Sigmoid colon (tissue), 7 donors: ENCODE data around the gene CDK6. TPM values are rescaled to one million over a fixed set of nuclear protein-coding genes. Genes with fewer than 3 reads are reported as not detected.

Experiments
- DNase-seq: peaks from one replicate; pipeline ENCODE4 v3.0.0-alpha.2; 2019
- H3K27ac ChIP-seq, 4 donors: fragments of 200-600 bp; sonication (generic); one replicate each; pipeline ENCODE4 v1.5.1; 2016 to 2019; ENCODE audit warnings: mild to moderate bottlenecking in 1 of 4
- H3K27me3 ChIP-seq, 3 donors: fragments of 200-600 bp; sonication (generic); one replicate each; pipeline ENCODE4 v1.5.1; 2019; ENCODE audit warnings: mild to moderate bottlenecking in 1 of 3
- H3K36me3 ChIP-seq, 4 donors: fragments of 200-600 bp; sonication (generic); one replicate each; pipeline ENCODE4 v1.5.1; 2016 to 2019
- H3K4me1 ChIP-seq, 4 donors: fragments of 200-600 bp; sonication (generic); one replicate each; pipeline ENCODE4 v1.5.1; 2017 to 2019
- H3K4me3 ChIP-seq, 4 donors: fragments of 200-600 bp; sonication (generic); one replicate each; pipeline ENCODE4 v1.5.1; 2017 to 2019; ENCODE audit warnings: mild to moderate bottlenecking in 2 of 4, moderate library complexity in 1 of 4
- H3K9me3 ChIP-seq, 4 donors: fragments of 200-600 bp in 3 of 4; sonication (generic) in 3 of 4; one replicate each; pipeline versions ENCODE4 v1.5.1 to v1.6.1; 2013 to 2019
- EP300 ChIP-seq, 4 donors: sonication (generic); formaldehyde crosslinking; IDR thresholded peaks; one replicate each; pipeline ENCODE4 v1.6.1; 2017; ENCODE audit warnings: antibody characterized with exemption in 4 of 4
- POLR2A ChIP-seq, 2 donors: fragments of 450-650 bp; IDR thresholded peaks; one replicate each; pipeline ENCODE4 v1.6.1; 2016; ENCODE audit warnings: antibody characterized with exemption in 2 of 2, mild to moderate bottlenecking in 2 of 2, moderate library complexity in 2 of 2
- POLR2AphosphoS5 ChIP-seq, 4 donors: sonication (generic); formaldehyde crosslinking; IDR thresholded peaks; one replicate each; pipeline ENCODE4 v1.6.1; 2017; ENCODE audit warnings: antibody characterized with exemption in 4 of 4
- WGBS, 2 donors: extraction: QIAGEN DNeasy Blood & Tissue Kit; methylation state at CpG; one replicate each; pipeline ENCODE4 v1.1.7; 2013; 5-methylcytosine and 5-hydroxymethylcytosine counted together
- intact Hi-C: fragments of 100-400 bp; cut with DNase I; formaldehyde crosslinking; loops from one replicate; pipeline ENCODE4 v1.15.1; 2023
- polyA plus RNA-seq, 3 donors: library from polyadenylated mRNA; stranded (reverse); fragments of 200-250 nt; gene quantifications; one replicate each; pipeline ENCODE4 v1.2.3, GENCODE V29; 2013
- total RNA-seq, 4 donors: library from RNA; depleted of rRNA; stranded (reverse); fragments of >200 nt; gene quantifications; one replicate each; pipeline ENCODE4 v1.1.0, GENCODE V29; 2016
- TF ChIP-seq, protein P1 (sequence below), 4 experiments: fragments of 450-650 bp in 3 of 4; fragments of 200-600 bp in 1 of 4; IDR thresholded peaks; one replicate each; pipeline ENCODE4 v1.5.1; 2016 to 2019; ENCODE audit warnings: antibody characterized with exemption in 4 of 4, mild to moderate bottlenecking in 3 of 4, moderate library complexity in 2 of 4
- donor health status: healthy with polysubstance abuse.
- donor health status: Bipolar disorder and iron deficiency.
- donor health status: healthy.

The CDK6 gene
- total and polyA plus RNA-seq, 7 donors: 2.4 to 25.8 (median 13.3) TPM

DNA sequence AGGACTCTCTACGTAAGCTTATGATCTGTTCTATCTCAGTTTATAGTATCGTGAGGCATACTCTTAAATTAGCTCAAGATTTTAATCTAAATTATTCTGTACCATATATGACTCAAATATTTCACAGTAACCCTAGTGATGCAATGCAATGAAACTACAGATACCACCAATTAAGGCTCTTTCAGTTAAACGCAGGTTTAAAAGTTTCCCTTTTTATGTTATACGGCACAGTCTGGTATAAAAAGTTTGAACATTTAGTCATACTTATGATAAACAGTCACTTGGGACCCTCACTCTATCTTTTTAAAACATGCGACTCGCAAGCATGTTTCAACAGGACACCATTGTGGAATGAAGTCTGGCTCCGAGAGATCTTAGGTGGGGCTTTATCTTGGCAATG lies 107.2 kb downstream of the CDK6 start:
- H3K9me3 ChIP-seq: no peaks in the 10 kb centered on the region
- H3K27ac ChIP-seq: no peak overlapping the region
- DNase-seq: no peak
- peaks cover 0 to 11% (median 0%) of the 10 kb centered on the region in 4 donors for H3K36me3 ChIP-seq
- TF ChIP-seq, protein P1, sequence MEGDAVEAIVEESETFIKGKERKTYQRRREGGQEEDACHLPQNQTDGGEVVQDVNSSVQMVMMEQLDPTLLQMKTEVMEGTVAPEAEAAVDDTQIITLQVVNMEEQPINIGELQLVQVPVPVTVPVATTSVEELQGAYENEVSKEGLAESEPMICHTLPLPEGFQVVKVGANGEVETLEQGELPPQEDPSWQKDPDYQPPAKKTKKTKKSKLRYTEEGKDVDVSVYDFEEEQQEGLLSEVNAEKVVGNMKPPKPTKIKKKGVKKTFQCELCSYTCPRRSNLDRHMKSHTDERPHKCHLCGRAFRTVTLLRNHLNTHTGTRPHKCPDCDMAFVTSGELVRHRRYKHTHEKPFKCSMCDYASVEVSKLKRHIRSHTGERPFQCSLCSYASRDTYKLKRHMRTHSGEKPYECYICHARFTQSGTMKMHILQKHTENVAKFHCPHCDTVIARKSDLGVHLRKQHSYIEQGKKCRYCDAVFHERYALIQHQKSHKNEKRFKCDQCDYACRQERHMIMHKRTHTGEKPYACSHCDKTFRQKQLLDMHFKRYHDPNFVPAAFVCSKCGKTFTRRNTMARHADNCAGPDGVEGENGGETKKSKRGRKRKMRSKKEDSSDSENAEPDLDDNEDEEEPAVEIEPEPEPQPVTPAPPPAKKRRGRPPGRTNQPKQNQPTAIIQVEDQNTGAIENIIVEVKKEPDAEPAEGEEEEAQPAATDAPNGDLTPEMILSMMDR (IDR thresholded peaks at IDR 0.05): no peak
- TF ChIP-seq POLR2AphosphoS5 (IDR thresholded peaks at IDR 0.05) (no peak), EP300 (IDR thresholded peaks at IDR 0.05) (no peak), POLR2A (IDR thresholded peaks at IDR 0.05) (no peak)
- 92 to 93% methylated on average over 7 of the region's 7 CpGs for WGBS, 2 donors
- no peak overlapping the region for H3K4me3 ChIP-seq
- no peaks in the 10 kb centered on the region for H3K27me3 ChIP-seq
- peaks cover 0 to 18% (median 8%) of the 10 kb centered on the region in 4 donors for H3K4me1 ChIP-seq
- intact Hi-C loops: no loop called here

DNA sequence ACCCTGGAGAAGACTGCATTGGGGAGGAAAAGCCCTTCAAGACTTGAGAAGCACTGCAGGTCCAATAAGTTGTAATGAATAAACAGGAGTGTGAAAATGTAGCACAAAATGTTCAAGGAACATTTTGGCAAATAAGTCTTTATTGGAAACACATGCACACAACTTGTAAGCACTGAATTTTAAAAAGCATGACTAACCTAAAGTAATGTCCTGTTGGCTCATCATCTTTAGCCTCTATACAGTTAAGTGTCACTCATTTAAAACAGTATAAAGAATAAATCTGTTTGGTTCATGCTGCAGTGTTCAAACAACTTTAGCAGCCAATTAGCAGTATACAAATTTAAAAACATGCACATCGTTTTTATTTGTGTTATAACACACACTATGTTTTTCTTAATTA lies 108.6 kb downstream of the CDK6 start:
- intact Hi-C loops: no loop called here
- Histone ChIP-seq H3K27ac (no peak overlapping the region), H3K36me3 (peaks cover 0 to 11% (median 0%) of the 10 kb centered on the region in 4 donors), H3K4me3 (no peak overlapping the region), H3K4me1 (peaks cover 0 to 18% (median 8%) of the 10 kb centered on the region in 4 donors), H3K9me3 (no peaks in the 10 kb centered on the region), H3K27me3 (no peaks in the 10 kb centered on the region)
- no peak for TF ChIP-seq POLR2AphosphoS5 (IDR thresholded peaks at IDR 0.05)
- no peak for DNase-seq
- 43 to 72% methylated on average over 1 of the region's 1 CpG for WGBS, 2 donors

DNA sequence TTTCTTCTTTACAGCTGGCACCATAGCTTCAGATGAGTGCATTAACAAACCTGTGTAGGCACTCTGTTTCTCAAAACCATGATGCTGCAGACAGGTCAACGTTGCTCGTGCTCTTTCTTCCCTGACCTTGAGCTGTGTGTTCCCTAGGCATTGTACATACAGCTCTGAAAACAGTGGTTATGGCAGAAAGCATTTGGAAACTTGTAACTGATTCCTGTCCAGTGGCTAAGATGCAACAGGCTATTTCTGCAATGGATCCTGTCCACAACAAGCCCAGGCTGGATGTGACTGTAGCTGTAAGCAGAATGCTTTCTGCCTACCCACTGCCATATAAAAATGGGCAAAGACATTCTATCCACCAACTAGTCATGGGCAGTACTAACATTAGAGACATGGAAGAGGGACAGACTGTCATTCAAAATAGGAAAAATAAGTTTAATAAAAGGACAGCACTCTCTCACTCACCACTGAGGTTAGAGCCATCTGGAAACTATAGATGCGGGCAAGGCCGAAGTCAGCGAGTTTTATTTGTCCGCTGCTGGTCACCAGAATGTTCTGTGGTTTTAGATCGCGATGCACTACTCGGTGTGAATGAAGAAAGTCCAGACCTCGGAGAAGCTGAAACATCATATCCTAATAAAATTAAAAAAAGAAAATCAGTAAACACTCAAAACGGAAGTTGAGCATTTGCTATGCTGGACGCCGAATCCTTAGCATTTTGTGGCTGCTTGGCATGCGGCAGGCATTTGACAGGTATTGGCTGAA lies 111.0 kb downstream of the CDK6 start:
- H3K27me3 ChIP-seq: no peaks in the 10 kb centered on the region
- WGBS, 2 donors: 88 to 89% methylated on average over 14 of the region's 14 CpGs
- peaks cover 0 to 11% (median 0%) of the 10 kb centered on the region in 4 donors for H3K36me3 ChIP-seq
- H3K27ac ChIP-seq: no peak overlapping the region
- DNase-seq: no peak
- intact Hi-C loops: no loop called here
- H3K4me3 ChIP-seq: no peak overlapping the region
- peaks cover 0 to 5% (median 0%) of the 10 kb centered on the region in 4 donors for H3K4me1 ChIP-seq
- TF ChIP-seq POLR2A (IDR thresholded peaks at IDR 0.05) (no peak), POLR2AphosphoS5 (IDR thresholded peaks at IDR 0.05) (no peak), EP300 (IDR thresholded peaks at IDR 0.05) (no peak)
- TF ChIP-seq, protein P1 (IDR thresholded peaks at IDR 0.05): no peak
- no peaks in the 10 kb centered on the region for H3K9me3 ChIP-seq

DNA sequence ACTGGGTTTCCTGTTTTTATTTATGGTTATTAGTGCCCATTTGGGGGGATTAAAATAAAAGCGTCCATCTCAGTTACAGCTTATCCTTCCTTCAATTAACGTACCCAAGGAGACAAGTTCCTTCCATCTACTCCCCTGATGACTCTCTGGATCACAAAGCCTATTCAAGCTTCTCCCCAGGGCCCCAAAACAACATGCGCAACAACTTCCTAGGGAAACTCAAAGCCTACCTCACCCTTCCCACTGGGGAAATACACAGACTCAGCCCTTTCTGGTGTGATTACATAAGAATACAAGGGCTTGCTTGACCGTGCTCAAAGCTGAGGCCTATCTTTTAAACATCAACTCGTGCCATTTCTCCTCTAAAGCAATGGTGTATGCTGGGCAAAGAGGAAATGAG lies 112.4 kb downstream of the CDK6 start:
- H3K4me3 ChIP-seq: no peak overlapping the region
- DNase-seq: no peak
- intact Hi-C loops: no loop called here
- H3K27me3 ChIP-seq: no peaks in the 10 kb centered on the region
- peaks cover 0 to 11% (median 0%) of the 10 kb centered on the region in 4 donors for H3K36me3 ChIP-seq
- WGBS, 2 donors: 66 to 78% methylated on average over 5 of the region's 5 CpGs
- peak overlapping the region in 3 of 4 donors; percentile 4 to 37 (median 8) for H3K27ac ChIP-seq
- no peaks in the 10 kb centered on the region for H3K9me3 ChIP-seq
- TF ChIP-seq EP300 (IDR thresholded peaks at IDR 0.05) (no peak), POLR2A (IDR thresholded peaks at IDR 0.05) (no peak), POLR2AphosphoS5 (IDR thresholded peaks at IDR 0.05) (no peak)
- TF ChIP-seq, protein P1 (IDR thresholded peaks at IDR 0.05): no peak
- H3K4me1 ChIP-seq: peaks cover 0 to 6% (median 1%) of the 10 kb centered on the region in 4 donors

DNA sequence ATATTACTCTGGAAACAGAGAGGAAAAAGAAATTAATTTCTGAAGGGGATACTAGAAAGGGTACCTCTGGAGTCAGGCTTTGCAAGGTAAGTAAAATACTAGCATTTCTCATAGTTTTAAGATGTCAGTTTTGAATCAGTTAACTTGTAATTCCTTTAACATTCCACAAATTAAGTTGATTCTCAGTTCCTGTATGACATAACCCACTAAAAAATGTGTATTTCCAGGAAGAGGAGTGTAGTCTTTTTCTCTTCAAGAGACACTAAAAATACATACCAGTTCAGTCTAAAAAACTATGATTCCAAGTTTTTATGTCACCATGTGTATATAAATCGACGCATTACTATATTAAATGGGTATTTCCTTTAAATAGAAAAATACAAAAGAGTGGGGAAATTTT lies 113.2 kb downstream of the CDK6 start:
- H3K27me3 ChIP-seq: no peaks in the 10 kb centered on the region

More for the DNA sequence above, 113.2 kb downstream of the CDK6 start:
- intact Hi-C loops: no loop called here
- H3K4me1 ChIP-seq: peaks cover 0 to 13% (median 6%) of the 10 kb centered on the region in 4 donors
- peaks cover 0 to 11% (median 0%) of the 10 kb centered on the region in 4 donors for H3K36me3 ChIP-seq
- TF ChIP-seq, protein P1 (IDR thresholded peaks at IDR 0.05): no peak
- no peak for TF ChIP-seq POLR2AphosphoS5 (IDR thresholded peaks at IDR 0.05)
- no peak for TF ChIP-seq POLR2A (IDR thresholded peaks at IDR 0.05)
- no peak for TF ChIP-seq EP300 (IDR thresholded peaks at IDR 0.05)
- WGBS, 2 donors: 93% methylated on average over 2 of the region's 2 CpGs
- peak overlapping the region in 2 of 4 donors; percentile 23 to 37 for H3K27ac ChIP-seq
- DNase-seq: no peak
- H3K9me3 ChIP-seq: no peaks in the 10 kb centered on the region
- H3K4me3 ChIP-seq: no peak overlapping the region
